ENCODE results near the gene KYNU.

The KYNU gene

GRCh38 chr2:143056550-143056949 lies 179.1 kb downstream of the KYNU start:
- H3K27me3 ChIP-seq, result no peaks in the 10 kb centered on the region
- no peaks in the 10 kb centered on the region for H3K36me3 ChIP-seq
- no peaks in the 10 kb centered on the region for H3K4me1 ChIP-seq
- no peak for DNase-seq
- H3K4me3 ChIP-seq (ENCODE audit: low read depth, low read length), result no peak overlapping the region
- no peaks in the 10 kb centered on the region for H3K9me3 ChIP-seq
- no peak for TF ChIP-seq CTCF (IDR thresholded peaks at IDR 0.05; ENCODE audit: low read depth, low read length)

GRCh38 chr2:143058851-143059250 lies 181.4 kb downstream of the KYNU start:
- Histone ChIP-seq H3K36me3 (no peaks in the 10 kb centered on the region), H3K9me3 (no peaks in the 10 kb centered on the region), H3K4me1 (no peaks in the 10 kb centered on the region), H3K27me3 (no peaks in the 10 kb centered on the region), H3K4me3 (ENCODE audit: low read depth, low read length) (no peak overlapping the region)
- TF ChIP-seq CTCF (IDR thresholded peaks at IDR 0.05; ENCODE audit: low read depth, low read length), result no peak
- no peak for DNase-seq

- Histone ChIP-seq H3K4me3 (ENCODE audit: low read depth, low read length) (no peak overlapping the region), H3K36me3 (no peaks in the 10 kb centered on the region), H3K9me3 (no peaks in the 10 kb centered on the region), H3K4me1 (no peaks in the 10 kb centered on the region), H3K27me3 (no peaks in the 10 kb centered on the region)
- DNase-seq, result no peak
- no peak for TF ChIP-seq CTCF (IDR thresholded peaks at IDR 0.05; ENCODE audit: low read depth, low read length)
These were observed 186.2 kb downstream of the KYNU start for GRCh38 chr2:143063612-143064200.

GRCh38 chr2:143068094-143068493 lies 190.6 kb downstream of the KYNU start:
- Histone ChIP-seq H3K4me1 (no peaks in the 10 kb centered on the region), H3K9me3 (no peaks in the 10 kb centered on the region), H3K36me3 (no peaks in the 10 kb centered on the region), H3K4me3 (ENCODE audit: low read depth, low read length) (no peak overlapping the region), H3K27me3 (no peaks in the 10 kb centered on the region)
- no peak for TF ChIP-seq CTCF (IDR thresholded peaks at IDR 0.05; ENCODE audit: low read depth, low read length)
- no peak for DNase-seq

- no peak for DNase-seq
- Histone ChIP-seq H3K4me3 (ENCODE audit: low read depth, low read length) (no peak overlapping the region), H3K36me3 (no peaks in the 10 kb centered on the region), H3K4me1 (no peaks in the 10 kb centered on the region), H3K9me3 (no peaks in the 10 kb centered on the region), H3K27me3 (no peaks in the 10 kb centered on the region)
- TF ChIP-seq CTCF (IDR thresholded peaks at IDR 0.05; ENCODE audit: low read depth, low read length), result no peak
These were observed 191.0 kb downstream of the KYNU start for GRCh38 chr2:143068509-143068908.

GRCh38 chr2:143070704-143071103 lies 193.2 kb downstream of the KYNU start:
- Histone ChIP-seq H3K4me3 (ENCODE audit: low read depth, low read length) (no peak overlapping the region), H3K9me3 (no peaks in the 10 kb centered on the region), H3K4me1 (no peaks in the 10 kb centered on the region), H3K27me3 (no peaks in the 10 kb centered on the region), H3K36me3 (no peaks in the 10 kb centered on the region)
- DNase-seq, result no peak
- TF ChIP-seq CTCF (IDR thresholded peaks at IDR 0.05; ENCODE audit: low read depth, low read length), result no peak

Measured in BE2C (cell line).